Dendritic cell treated with granulocyte-macrophage colony-stimulating factor and Interleukin-4, amounts not matched to agents 40 ng/mL and 50 ng/mL, for 4 days (primary cell): ENCODE measurements around the gene OBP2B.
"Not testable (repeated sequence)": the region's sequence is repeated elsewhere in the genome, so short reads cannot be mapped to it uniquely, and the experiment has no call there.

Source experiments
- H3K27ac Mint-ChIP-seq: one replicate; pipeline ENCODE4 v1.8.0; 2022; ENCODE audit warnings: mild to moderate bottlenecking, mixed read lengths
- H3K27me3 Mint-ChIP-seq: one replicate; pipeline ENCODE4 v1.8.0; 2022; ENCODE audit warnings: mild to moderate bottlenecking, mixed read lengths
- H3K36me3 Mint-ChIP-seq: one replicate; pipeline ENCODE4 v1.8.0; 2022; ENCODE audit warnings: low read depth, mixed read lengths
- H3K4me1 Mint-ChIP-seq: one replicate; pipeline ENCODE4 v1.8.0; 2022; ENCODE audit warnings: low read depth, mixed read lengths
- H3K4me3 Mint-ChIP-seq: one replicate; pipeline ENCODE4 v1.8.0; 2022; ENCODE audit warnings: mild to moderate bottlenecking, moderate library complexity, mixed read lengths
- H3K9me3 Mint-ChIP-seq: one replicate; pipeline ENCODE4 v1.8.0; 2022; ENCODE audit warnings: mixed read lengths
- intact Hi-C: fragments of 100-400 bp; cut with micrococcal nuclease; formaldehyde crosslinking; loops from one replicate; pipeline ENCODE4 v1.15.0; 2022

Gene OBP2B

DNA sequence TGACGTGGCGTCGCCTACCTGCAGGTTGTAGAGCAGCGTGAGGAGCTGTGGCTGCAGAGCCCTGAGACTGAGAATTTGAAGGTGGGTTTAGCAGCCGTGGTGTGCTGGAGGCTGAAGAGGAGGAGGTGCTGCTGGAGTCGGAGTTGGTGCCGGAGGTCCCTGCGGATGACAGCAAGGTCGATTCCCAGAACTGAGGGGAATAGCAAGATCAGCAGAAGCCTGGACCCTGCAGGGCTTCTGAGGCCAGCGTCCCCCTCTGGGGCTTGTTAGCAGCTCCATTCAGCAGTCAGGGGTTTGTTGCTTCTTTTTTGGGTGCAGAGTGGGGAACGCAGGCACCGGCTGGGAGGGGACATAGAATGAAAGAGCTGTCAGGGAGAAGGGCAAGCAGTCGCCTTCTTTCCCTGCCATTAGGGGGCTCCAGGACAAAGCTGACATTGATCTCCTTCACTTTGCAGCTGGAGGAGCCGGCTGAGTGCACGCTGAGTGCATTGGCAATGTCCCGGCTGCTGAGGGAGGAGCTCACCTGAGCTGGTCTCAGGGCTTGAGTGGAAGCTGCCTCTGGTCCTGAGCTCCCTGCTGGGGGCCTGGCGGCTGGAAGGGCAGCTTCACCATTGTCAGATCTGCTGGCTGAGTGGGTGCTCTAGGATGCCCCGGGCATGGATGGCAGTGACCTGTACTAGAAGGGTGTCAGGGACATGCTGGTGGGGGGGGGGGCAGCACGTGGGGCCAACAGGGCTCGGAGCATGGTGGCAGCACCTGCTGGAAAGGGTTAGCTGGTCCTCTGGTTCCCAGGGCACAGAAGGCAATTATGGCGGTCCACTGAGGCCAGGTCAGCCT, 20.8 kb downstream of the OBP2B start:
- Mint-ChIP-seq H3K27me3 (peaks cover 27% of the 10 kb centered on the region), H3K36me3 (no peaks in the 10 kb centered on the region), H3K4me3 (no peak overlapping the region), H3K4me1 (peaks cover 15% of the 10 kb centered on the region), H3K27ac (no peak overlapping the region), H3K9me3 (no peaks in the 10 kb centered on the region)
- intact Hi-C loops: loop anchor here (5.0 to 10.0 kb wide), 3 partner anchors 139 to 299 kb away; partner anchors contain the start of genes SURF1 and SURF2

DNA sequence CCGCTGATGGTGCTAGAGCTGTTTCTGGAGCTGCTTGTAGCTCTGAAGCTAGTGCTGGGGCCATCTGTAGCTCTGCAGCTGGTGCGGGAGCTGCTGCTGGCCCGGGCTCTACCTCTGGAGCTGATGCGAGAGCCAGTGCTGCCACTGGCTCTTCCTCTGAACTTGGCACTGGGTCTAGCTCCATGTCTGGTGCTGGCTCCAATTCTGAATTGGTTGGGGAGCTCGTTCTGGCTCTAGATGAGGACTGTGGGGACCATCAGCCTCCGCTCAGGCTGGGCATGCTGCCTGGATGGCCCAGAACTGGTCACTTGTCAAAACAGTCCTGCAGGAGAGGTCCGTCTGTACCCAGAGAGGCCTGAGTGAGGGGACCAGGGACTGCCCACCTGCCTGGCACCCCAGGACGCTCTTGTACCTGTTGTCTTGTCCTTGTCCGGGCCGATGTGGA, 21.5 kb downstream of the OBP2B start:
- H3K36me3 Mint-ChIP-seq: no peaks in the 10 kb centered on the region
- no peak overlapping the region for H3K4me3 Mint-ChIP-seq
- peaks cover 31% of the 10 kb centered on the region for H3K27me3 Mint-ChIP-seq
- intact Hi-C loops: loop anchor here (5.0 to 10.0 kb wide), 3 partner anchors 140 to 300 kb away; partner anchors contain the start of genes SURF1 and SURF2
- H3K4me1 Mint-ChIP-seq: peaks cover 15% of the 10 kb centered on the region
- no peak overlapping the region for H3K27ac Mint-ChIP-seq
- no peaks in the 10 kb centered on the region for H3K9me3 Mint-ChIP-seq

DNA sequence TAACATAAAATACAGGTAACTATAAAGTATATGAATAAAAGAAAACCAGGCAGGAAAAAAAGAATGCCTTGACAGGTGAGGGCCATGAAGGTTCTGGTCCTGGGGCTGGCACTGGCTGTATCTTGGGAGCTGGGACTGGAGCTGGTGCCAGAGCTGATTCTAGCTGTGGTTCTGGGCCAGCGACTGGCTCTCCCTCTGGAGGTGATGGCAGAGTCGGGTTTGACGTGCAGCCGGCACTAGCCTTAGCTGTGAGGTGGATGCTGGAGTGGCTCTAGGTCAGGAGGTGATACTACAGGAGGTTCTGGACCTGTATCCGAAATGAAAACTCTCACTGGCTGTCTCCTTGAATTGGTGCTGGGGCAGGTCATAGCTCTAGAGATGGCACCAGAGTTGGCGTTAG, 22.3 kb downstream of the OBP2B start:
- H3K4me1 Mint-ChIP-seq: peaks cover 15% of the 10 kb centered on the region

DNA sequence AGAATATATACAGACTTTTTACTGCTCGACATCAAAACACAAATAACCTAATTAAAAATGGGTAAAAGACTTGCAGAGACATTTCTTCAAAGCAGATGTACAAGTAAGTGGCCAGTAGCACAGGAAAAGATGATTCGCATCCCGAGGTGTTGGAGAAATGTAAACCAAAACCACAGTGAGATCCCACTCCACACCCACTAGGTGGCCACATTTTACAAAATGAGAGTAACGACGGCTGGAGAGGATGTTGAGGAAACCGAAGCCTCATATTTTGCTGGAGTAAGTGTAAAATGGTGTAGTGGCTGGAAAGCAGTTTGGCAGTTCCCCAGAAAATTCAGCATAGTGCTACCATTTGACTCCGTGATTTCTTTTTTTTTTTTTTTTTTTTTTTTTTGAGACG, 24.1 kb downstream of the OBP2B start:
- H3K27me3 Mint-ChIP-seq: peaks cover 31% of the 10 kb centered on the region
- no peak overlapping the region for H3K27ac Mint-ChIP-seq
- peaks cover 15% of the 10 kb centered on the region for H3K4me1 Mint-ChIP-seq
- H3K4me3 Mint-ChIP-seq: no peak overlapping the region
- intact Hi-C loops: loop anchor here (5.0 to 10.0 kb wide), 3 partner anchors 142 to 302 kb away; partner anchors contain the start of genes SURF1 and SURF2
- no peaks in the 10 kb centered on the region for H3K9me3 Mint-ChIP-seq
- no peaks in the 10 kb centered on the region for H3K36me3 Mint-ChIP-seq

More for the DNA sequence above, 22.3 kb downstream of the OBP2B start:
- H3K36me3 Mint-ChIP-seq: no peaks in the 10 kb centered on the region
- H3K9me3 Mint-ChIP-seq: no peaks in the 10 kb centered on the region
- H3K27me3 Mint-ChIP-seq: peaks cover 31% of the 10 kb centered on the region
- no peak overlapping the region for H3K4me3 Mint-ChIP-seq
- H3K27ac Mint-ChIP-seq: no peak overlapping the region
- intact Hi-C loops: loop anchor here (5.0 to 10.0 kb wide), 3 partner anchors 141 to 301 kb away; partner anchors contain the start of genes SURF1 and SURF2

DNA sequence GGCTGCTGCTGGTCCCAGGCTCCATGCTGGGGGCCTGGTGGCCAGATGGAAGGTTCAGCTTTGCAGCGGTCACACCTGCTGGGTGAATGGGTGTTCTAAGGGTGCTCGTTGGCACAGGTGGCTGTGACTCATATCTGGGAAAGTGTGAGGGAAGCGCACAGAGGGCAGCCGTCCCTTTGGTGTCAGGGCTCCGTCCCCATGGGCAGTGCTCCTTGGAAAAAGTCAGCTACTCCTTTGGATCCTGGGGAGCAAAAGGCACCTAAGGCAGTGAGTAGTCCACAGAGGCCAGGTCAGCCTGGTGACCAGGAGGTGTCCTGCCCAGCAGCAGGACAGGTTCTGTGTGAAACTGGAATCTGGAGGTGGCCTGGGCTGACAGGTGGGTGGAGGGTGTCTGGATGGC, 26.9 kb downstream of the OBP2B start:
- H3K27ac Mint-ChIP-seq: no peak overlapping the region
- intact Hi-C loops: loop anchor here (10.0 kb wide), 1 partner anchor 173 kb away; the partner anchor contains the start of genes SURF1 and SURF2
- peaks cover 17% of the 10 kb centered on the region for H3K27me3 Mint-ChIP-seq

DNA sequence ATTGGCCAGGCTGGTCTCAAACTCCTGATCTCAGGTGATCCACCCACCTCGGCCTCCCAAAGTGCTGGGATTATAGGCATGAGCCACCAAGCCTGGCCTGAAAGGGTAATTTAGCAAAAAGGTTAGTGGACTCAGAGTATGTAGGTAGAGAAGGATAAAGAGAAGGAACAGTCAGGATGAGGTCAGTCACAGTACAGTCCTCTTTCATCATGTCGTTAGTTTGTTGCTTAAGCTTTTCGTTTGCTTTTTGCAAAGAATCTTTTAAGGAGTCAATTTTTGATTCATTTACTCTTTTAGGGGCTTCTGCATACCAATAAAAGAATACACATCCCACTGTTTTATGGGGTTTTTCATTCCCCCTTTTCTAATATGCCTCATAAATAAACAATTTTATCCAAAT, 27.5 kb downstream of the OBP2B start:
- intact Hi-C loops: loop anchor here (10.0 kb wide), 1 partner anchor 173 kb away; the partner anchor contains the start of genes SURF1 and SURF2
- Mint-ChIP-seq H3K4me1 (peaks cover 15% of the 10 kb centered on the region), H3K27ac (no peak overlapping the region)

More for the DNA sequence above, 26.9 kb downstream of the OBP2B start:
- Mint-ChIP-seq H3K4me1 (peaks cover 15% of the 10 kb centered on the region), H3K9me3 (no peaks in the 10 kb centered on the region), H3K36me3 (no peaks in the 10 kb centered on the region), H3K4me3 (no peak overlapping the region)

DNA sequence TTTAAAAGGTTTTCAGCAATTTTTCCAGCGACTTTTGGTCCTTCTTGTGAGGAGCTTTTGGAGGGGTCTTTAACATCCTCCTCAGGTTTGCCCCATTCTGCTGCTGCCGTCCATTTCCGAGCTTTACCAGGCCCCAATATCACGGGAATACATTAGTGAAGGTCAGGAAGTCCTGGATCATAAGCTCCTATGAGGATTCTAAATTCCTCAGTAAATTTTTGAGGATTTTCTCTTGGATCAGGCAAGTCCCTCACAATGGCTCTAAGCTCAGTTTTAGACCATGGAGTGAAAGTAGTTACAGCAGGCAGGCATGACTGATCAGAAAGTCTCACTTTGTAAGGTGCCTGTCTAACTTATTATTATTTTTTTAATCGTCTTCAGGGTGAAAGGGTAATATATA, 28.1 kb downstream of the OBP2B start:
- intact Hi-C loops: loop anchor here (10.0 kb wide), 1 partner anchor 174 kb away; the partner anchor contains the start of genes SURF1 and SURF2

More for the DNA sequence above, 27.5 kb downstream of the OBP2B start:
- Mint-ChIP-seq H3K27me3 (peaks cover 14% of the 10 kb centered on the region), H3K36me3 (no peaks in the 10 kb centered on the region), H3K9me3 (no peaks in the 10 kb centered on the region), H3K4me3 (no peak overlapping the region)

DNA sequence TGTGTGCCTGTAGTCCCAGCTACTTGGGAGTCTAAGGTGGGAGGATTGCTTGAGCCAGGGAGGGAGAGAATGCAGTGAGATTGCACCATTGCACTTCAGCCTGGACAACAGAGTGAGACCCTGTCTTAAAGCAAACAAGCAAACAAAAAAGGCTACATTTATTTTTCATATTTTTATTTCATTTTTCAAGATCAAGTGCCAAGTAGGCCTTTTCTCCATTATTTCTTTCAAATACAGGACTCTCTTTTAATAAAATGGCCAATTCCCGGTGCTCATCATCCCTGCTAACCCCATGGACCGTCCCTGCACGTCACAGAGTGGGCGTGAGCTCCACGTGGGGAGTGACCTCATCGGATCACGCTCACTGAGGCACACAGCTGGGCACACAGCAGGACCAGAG, 36.0 kb downstream of the OBP2B start:
- peaks cover 22% of the 10 kb centered on the region for H3K27me3 Mint-ChIP-seq
- no peaks in the 10 kb centered on the region for H3K36me3 Mint-ChIP-seq
- no peak overlapping the region for H3K4me3 Mint-ChIP-seq
- no peaks in the 10 kb centered on the region for H3K9me3 Mint-ChIP-seq
- H3K4me1 Mint-ChIP-seq: no peaks in the 10 kb centered on the region
- no peak overlapping the region for H3K27ac Mint-ChIP-seq
- intact Hi-C loops: no loop called here

More for the DNA sequence above, 28.1 kb downstream of the OBP2B start:
- H3K27me3 Mint-ChIP-seq: peaks cover 14% of the 10 kb centered on the region
- H3K27ac Mint-ChIP-seq: no peak overlapping the region
- H3K4me1 Mint-ChIP-seq: peaks cover 11% of the 10 kb centered on the region
- no peaks in the 10 kb centered on the region for H3K9me3 Mint-ChIP-seq
- no peaks in the 10 kb centered on the region for H3K36me3 Mint-ChIP-seq
- H3K4me3 Mint-ChIP-seq: no peak overlapping the region

DNA sequence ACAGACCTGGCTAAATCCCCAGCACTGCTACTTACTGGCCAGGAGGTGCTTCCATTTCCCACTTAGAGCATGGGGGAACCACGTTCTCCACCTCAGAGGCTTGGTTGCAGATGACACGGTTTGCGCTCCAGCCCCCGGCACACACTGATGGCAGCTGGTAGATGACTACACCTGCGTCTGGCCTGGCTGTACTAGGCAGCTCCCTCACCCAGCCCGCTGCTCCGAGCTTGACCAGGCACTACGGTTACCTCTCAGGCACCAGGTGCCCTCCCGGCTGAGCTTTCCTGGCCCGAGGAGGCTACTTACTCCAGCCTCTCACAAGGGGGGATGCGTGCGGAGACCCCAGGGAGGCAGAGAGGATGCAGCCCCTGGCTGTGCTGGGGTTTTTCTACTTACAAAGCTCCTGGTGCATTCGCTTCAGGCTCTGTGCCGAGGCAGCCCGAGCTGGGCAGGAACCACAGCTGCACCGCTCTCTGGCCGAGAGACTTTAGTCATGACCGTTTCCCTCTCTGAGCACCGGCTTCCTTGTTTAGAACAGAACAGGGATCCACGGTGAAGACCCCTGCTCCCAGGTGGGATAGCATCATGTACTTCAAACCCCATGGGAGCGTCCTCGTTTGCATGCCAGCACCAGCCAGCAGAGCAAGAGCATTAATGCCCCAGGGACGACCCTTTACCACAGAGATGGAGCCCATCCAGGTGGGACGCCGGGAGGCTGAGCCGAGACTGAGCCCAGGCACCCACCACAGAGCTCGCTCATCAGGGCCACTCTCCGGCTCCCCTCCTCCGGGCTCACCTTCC, 37.7 kb downstream of the OBP2B start:
- Mint-ChIP-seq H3K27ac (no peak overlapping the region), H3K4me1 (no peaks in the 10 kb centered on the region), H3K27me3 (peaks cover 18% of the 10 kb centered on the region), H3K9me3 (no peaks in the 10 kb centered on the region), H3K36me3 (no peaks in the 10 kb centered on the region), H3K4me3 (no peak overlapping the region)
- intact Hi-C loops: no loop called here

DNA sequence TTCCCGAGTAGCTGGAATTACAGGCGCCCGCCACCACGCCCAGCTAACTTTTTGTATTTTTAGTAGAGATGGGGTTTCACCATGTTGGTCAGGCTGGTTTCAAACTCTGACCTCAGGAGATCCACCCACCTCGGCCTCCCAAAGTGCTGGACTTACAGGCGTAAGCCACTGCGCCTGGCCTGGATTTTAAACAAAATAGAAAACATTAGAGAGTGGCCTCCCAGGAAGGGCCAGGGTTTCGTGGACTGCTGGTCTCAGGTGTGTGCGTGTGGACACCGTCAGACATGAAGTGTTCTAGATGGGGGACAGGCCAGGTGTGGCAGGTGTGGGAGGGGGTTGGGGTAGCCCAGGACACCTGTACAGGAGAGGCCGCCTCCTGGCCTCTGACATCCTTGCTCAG, 38.3 kb downstream of the OBP2B start:
- H3K27me3 Mint-ChIP-seq: peaks cover 16% of the 10 kb centered on the region

DNA sequence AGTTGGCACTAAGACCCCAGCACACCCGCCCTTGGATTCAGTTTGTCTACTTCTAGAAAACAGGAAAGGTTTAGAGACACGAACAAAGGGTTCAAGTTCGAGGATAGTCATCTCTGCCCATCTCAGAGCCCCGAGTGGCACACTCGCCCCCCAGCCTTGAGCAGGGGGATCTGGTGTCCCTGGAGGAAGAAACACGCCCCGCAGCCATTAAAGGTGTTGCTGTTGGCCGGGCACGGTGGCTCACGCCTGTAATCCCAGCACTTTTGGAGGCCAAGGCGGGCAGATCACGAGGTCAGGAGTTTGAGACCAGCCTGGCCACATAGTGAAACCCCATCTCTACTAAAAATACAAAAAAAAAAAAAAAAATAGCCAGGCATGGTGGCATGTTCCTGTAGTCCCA, 39.4 kb downstream of the OBP2B start:
- H3K27me3 Mint-ChIP-seq: peaks cover 16% of the 10 kb centered on the region
- H3K27ac Mint-ChIP-seq, intact Hi-C loops, H3K4me1 Mint-ChIP-seq, H3K36me3 Mint-ChIP-seq, H3K4me3 Mint-ChIP-seq, H3K9me3 Mint-ChIP-seq: not testable (repeated sequence)

More for the DNA sequence above, 38.3 kb downstream of the OBP2B start:
- no peak overlapping the region for H3K4me3 Mint-ChIP-seq
- H3K4me1 Mint-ChIP-seq: no peaks in the 10 kb centered on the region
- intact Hi-C loops: no loop called here
- H3K36me3 Mint-ChIP-seq: no peaks in the 10 kb centered on the region
- no peaks in the 10 kb centered on the region for H3K9me3 Mint-ChIP-seq
- no peak overlapping the region for H3K27ac Mint-ChIP-seq

DNA sequence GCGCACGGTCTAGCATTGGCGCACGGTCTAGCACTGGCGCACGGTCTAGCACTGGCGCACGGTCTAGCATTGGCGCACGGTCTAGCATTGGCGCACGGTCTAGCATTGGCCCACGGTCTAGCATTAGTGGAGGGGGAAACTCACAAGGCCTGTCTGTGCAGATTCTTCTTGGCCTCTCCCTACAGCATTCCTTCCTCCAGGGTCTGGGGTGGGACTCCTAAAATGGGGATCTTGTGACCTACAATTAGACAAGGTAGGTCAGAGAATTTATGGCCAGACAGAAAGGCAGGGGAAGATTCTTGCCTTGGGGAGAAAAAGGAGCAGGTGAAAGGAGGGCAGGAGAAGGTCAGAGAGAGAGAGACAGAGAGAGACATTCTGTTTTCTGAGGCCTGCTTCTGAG, 39.9 kb downstream of the OBP2B start:
- H3K9me3 Mint-ChIP-seq: no peaks in the 10 kb centered on the region
- H3K27ac Mint-ChIP-seq: no peak overlapping the region
- peaks cover 8% of the 10 kb centered on the region for H3K4me1 Mint-ChIP-seq
- intact Hi-C loops: no loop called here
- H3K36me3 Mint-ChIP-seq: no peaks in the 10 kb centered on the region
- H3K4me3 Mint-ChIP-seq: no peak overlapping the region
- peaks cover 18% of the 10 kb centered on the region for H3K27me3 Mint-ChIP-seq

DNA sequence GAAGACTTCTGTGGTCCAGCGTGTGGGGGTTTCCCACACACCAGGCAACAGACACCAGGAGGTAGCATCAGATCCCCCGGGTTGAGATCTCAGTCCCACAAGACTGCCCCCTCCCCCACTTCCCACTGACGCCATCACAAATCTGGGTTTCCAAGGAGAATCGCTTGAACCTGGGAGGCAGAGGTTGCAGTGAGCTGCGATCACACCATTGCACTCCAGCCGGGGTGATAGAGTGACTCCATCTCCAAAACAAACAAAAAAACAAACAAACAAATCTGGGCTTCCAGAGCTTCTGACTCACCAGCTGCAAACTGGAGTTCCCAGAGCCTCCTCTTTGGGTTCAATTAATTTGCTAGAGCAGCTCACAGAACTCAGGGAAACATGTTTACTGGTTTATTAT, 40.6 kb downstream of the OBP2B start:
- peaks cover 6% of the 10 kb centered on the region for H3K36me3 Mint-ChIP-seq
- H3K9me3 Mint-ChIP-seq: no peaks in the 10 kb centered on the region
- no peak overlapping the region for H3K27ac Mint-ChIP-seq
- intact Hi-C loops: no loop called here
- H3K4me3 Mint-ChIP-seq: no peak overlapping the region
- peaks cover 15% of the 10 kb centered on the region for H3K4me1 Mint-ChIP-seq
- H3K27me3 Mint-ChIP-seq: peaks cover 21% of the 10 kb centered on the region

DNA sequence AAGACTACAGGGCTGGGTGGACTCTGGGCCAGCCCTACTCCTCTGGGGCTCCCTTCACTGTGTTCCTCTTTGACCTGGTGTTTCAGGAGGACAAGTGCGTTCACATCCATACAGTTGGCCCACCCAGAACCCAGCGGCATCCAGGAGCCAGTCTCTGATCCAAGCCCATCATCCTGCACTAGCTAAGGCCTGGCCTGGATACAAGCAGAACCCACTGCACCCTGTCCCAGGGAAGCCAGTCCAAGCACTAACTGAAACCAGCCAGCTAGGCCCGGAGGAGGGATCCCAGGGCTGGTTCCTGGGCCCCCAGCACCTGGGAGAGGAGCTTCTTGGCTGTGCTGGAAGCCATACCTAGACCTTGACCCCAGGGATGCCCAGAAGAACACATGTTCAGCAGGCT, 41.3 kb downstream of the OBP2B start:
- no peak overlapping the region for H3K4me3 Mint-ChIP-seq
- H3K4me1 Mint-ChIP-seq: peaks cover 18% of the 10 kb centered on the region
- peaks cover 12% of the 10 kb centered on the region for H3K36me3 Mint-ChIP-seq
- H3K27ac Mint-ChIP-seq: no peak overlapping the region
- intact Hi-C loops: no loop called here
- H3K9me3 Mint-ChIP-seq: no peaks in the 10 kb centered on the region
- peaks cover 19% of the 10 kb centered on the region for H3K27me3 Mint-ChIP-seq
